Epithelial cell of esophagus (primary cell): ENCODE results near the gene BIRC6.

Experiments used
- DNase-seq: peaks from one replicate; pipeline ENCODE4 v3.0.0; 2010; ENCODE audit warnings: low read depth
- H3K4me3 ChIP-seq: 2 replicates; pipeline ENCODE4 v1.5.1; 2011; ENCODE audit warnings: mild to moderate bottlenecking, low read length, control low read depth
- TF ChIP-seq, protein P1 (sequence below): IDR thresholded peaks from 2 replicates; pipeline ENCODE4 v1.5.1; 2011; ENCODE audit warnings: low read depth, mild to moderate bottlenecking, low read length, control low read depth, inconsistent platforms; ENCODE audit not compliant: insufficient read depth; ENCODE audit errors: missing control alignments

BIRC6 gene

DNA sequence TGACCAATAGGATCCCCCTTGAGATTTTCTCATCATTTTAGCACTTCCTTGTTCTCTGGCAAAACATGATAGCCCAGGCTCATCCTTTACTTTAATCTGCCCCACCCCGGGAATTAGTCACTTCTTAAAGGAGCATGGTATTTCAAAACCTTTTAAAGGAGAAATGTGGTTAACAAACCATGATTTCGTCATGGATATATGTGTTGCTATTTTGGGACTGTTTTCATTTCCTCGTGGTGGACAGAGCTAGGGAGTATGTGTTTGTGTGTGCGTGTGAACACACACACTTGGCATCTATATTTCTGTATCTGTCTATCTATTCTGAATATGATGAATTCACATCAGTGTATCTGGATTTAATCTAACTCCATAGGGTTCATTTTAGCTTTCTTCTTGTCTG, 128.1 kb downstream of the BIRC6 start:
- H3K4me3 ChIP-seq = no peak overlapping the region
- peak; percentile 93 for DNase-seq
- TF ChIP-seq, protein P1, sequence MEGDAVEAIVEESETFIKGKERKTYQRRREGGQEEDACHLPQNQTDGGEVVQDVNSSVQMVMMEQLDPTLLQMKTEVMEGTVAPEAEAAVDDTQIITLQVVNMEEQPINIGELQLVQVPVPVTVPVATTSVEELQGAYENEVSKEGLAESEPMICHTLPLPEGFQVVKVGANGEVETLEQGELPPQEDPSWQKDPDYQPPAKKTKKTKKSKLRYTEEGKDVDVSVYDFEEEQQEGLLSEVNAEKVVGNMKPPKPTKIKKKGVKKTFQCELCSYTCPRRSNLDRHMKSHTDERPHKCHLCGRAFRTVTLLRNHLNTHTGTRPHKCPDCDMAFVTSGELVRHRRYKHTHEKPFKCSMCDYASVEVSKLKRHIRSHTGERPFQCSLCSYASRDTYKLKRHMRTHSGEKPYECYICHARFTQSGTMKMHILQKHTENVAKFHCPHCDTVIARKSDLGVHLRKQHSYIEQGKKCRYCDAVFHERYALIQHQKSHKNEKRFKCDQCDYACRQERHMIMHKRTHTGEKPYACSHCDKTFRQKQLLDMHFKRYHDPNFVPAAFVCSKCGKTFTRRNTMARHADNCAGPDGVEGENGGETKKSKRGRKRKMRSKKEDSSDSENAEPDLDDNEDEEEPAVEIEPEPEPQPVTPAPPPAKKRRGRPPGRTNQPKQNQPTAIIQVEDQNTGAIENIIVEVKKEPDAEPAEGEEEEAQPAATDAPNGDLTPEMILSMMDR = no peak

DNA sequence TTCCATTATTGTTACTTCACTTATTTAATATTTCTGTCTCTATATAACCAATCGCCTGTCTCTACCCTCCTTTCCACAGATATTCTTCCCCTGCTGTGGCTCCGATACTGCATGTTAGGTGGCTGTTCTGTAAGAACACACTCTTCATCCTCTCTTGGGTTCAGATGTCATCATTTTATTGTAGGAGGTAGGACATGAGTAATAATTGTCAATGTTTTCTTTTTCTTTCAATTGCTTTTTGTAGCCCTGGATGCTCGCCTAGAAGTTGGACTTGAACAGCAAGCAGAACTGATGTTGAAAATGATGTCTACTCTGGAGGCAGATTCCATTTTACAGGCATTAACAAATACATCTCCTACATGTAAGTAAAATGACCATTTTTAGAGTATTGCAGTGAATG, 128.6 kb downstream of the BIRC6 start:
- H3K4me3 ChIP-seq = no peak overlapping the region
- no peak for DNase-seq
- TF ChIP-seq, protein P1 = no peak

DNA sequence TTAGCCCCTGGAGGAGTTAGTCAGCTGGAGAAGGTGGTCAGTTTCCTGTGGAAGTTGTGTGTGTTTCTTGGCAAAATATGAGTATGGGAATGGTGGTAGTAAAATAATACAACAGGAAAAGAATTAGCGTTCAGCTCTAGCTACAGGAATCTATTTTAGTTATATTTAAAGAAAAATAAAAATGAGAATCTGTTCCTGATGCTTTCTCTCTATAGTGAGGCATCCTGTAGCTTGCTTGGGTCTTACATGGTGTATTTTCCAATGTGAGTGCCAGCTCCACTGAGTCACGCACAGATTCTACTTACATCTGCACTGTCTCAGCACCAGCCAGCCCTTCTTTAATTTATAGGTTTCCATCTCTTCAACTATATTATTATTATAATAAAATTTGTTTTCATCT, 132.2 kb downstream of the BIRC6 start:
- no peak overlapping the region for H3K4me3 ChIP-seq
- TF ChIP-seq, protein P1 = no peak
- DNase-seq = no peak

DNA sequence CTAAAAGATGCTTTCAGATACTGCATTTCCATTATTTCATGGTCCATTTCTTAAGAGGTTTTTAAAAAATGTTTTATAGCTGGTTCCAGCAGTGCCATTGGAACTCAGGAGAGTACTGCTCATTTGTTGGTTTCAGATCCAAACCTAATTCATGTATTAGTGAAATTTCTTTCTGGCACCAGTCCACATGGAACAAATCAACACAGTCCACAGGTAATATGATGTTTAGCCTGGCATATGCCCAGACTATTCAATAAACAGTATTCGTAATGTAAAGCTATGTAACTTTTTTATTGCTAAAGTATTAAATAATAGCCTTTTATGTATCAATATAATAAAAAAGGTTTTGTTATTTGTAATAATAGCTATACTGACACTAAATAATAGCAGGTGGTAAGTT, 134.5 kb downstream of the BIRC6 start:
- no peak for DNase-seq
- TF ChIP-seq, protein P1 = no peak
- H3K4me3 ChIP-seq = no peak overlapping the region

DNA sequence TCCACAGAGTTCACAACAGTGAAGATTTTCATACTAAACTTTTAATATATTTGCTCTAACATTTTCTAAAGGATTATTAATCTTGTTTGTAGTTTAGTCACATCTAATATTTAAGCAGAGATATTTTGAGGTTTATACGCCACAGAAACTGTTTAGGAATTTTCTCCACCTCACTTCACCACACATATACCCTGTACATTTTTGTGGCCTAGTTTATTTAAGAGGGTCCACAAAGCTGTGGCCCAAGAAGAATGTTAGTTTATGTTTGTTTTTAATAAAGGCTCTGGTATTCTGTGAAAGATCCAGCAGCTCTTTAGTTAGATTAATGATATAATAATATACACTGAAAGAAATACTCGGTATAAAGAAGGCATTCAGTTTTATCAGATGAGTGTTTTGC, 138.3 kb downstream of the BIRC6 start:
- TF ChIP-seq, protein P1 = no peak
- H3K4me3 ChIP-seq = no peak overlapping the region

DNA sequence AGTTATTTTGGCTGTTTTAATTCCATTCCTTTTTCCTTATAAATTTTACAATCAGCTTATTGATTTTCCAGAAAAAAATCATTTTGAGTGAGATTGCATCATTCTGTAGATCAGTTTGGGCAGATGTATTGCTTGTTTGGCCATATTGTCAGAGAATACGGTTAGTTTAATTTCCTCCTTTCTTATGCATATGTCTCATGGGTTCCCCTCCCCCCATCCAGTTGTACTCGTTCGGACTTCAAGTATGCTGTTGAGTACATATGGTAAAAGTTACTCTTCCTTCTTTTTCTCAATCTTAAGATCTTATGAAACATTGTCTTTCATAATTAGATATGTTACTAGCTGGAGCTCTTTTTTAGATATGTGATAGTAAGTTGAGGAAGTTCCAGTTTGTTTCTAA, 139.8 kb downstream of the BIRC6 start:
- DNase-seq = no peak
- H3K4me3 ChIP-seq = no peak overlapping the region
- TF ChIP-seq, protein P1 = no peak

More for the DNA sequence above, 138.3 kb downstream of the BIRC6 start:
- DNase-seq = no peak

DNA sequence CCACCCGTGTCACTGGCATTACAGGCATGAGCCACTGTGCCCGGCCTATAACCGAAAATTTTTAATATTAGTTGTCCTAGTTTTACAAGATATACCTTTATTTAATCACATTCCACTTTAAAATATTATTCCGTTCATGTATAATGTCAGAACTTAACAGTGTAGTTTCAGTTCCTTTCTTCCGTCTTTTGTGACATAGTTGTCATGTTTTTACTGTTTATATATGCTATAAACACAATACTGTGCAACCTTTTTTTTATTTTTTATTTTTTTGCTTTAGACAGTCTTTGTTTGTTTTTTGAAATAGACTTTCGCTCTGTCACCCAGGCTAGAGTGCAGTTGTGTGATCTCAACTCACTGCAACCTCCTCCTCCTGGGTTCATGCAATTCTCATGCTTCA, 141.5 kb downstream of the BIRC6 start:
- TF ChIP-seq, protein P1 = no peak
- H3K4me3 ChIP-seq = no peak overlapping the region
- no peak for DNase-seq
